Activated T-cell treated with anti-CD3 and anti-CD28 coated beads, Interleukin-2, amount 50 U/mL, for 24 hours (primary cell): ENCODE data around the gene DYSF.

Experiments
- DNase-seq: peaks from one replicate; pipeline ENCODE4 v3.0.0-alpha.2; 2020
- H3K27ac Mint-ChIP-seq: 2 replicates; pipeline ENCODE4 v1.8.0; 2020; ENCODE audit warnings: mild to moderate bottlenecking, mixed read lengths
- H3K27me3 Mint-ChIP-seq: 2 replicates; pipeline ENCODE4 v1.8.0; 2020; ENCODE audit warnings: mixed read lengths
- H3K36me3 Mint-ChIP-seq: 2 replicates; pipeline ENCODE4 v1.8.0; 2020; ENCODE audit warnings: low read depth, mixed read lengths
- H3K4me1 Mint-ChIP-seq: 2 replicates; pipeline ENCODE4 v1.8.0; 2020; ENCODE audit warnings: low read depth, mixed read lengths
- H3K4me3 Mint-ChIP-seq: 2 replicates; pipeline ENCODE4 v1.8.0; 2020; ENCODE audit warnings: mild to moderate bottlenecking, moderate library complexity, mixed read lengths
- H3K9me3 Mint-ChIP-seq: 2 replicates; pipeline ENCODE4 v1.8.0; 2020; ENCODE audit warnings: mixed read lengths

The DYSF gene

DNA sequence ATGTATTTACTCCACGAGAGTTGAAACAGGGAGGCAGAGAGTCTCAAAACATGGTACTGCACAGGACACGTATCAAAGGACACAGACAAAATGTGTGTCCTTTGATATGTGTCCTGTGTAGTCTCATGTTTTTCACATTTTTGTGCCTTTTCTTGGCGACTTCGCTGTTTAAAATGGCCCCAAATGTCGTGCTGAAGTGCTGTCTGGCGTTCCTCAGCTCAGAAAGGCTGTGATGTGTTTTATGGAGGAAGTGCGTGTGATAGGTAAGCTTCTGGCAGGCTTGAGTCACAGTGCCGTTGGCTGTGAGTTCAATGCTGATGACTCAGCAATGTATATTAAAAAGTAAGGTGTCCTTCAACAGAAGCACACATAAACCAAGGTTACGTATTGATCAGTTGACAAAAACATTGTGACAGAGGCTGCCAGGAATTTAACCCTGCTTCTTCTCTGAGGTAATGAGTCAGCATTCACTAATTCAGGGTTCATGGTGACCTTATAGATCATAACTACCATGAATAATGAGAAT lies 78.2 kb downstream of the DYSF start:
- DNase-seq: no peak
- Mint-ChIP-seq H3K27ac (no peak overlapping the region), H3K36me3 (no peaks in the 10 kb centered on the region), H3K4me3 (no peak overlapping the region), H3K27me3 (peaks cover 39% of the 10 kb centered on the region), H3K9me3 (no peaks in the 10 kb centered on the region), H3K4me1 (peaks cover 4% of the 10 kb centered on the region)

DNA sequence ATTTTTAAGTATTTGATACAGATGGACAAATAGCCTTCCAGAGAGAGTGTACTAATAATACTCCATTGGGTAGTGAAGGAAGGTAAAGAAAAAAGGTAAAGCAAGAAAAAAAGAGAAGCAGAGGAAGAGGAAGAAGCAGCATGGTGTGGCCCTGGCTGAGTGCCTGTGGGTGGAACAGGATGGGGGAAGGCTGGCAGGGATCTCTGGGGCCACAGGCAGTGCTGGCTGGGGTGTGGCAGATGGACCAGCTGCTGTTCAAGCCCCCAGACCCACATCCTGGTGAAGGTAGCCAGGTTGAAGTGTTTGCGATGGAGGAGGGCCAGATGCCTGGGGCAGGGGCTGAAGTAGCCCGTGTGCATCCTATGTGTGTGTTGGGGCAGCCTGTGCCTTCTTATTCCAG lies 79.0 kb downstream of the DYSF start:
- no peaks in the 10 kb centered on the region for H3K9me3 Mint-ChIP-seq
- H3K4me3 Mint-ChIP-seq: no peak overlapping the region
- H3K27ac Mint-ChIP-seq: no peak overlapping the region
- no peak for DNase-seq
- peaks cover 4% of the 10 kb centered on the region for H3K4me1 Mint-ChIP-seq
- H3K36me3 Mint-ChIP-seq: no peaks in the 10 kb centered on the region
- H3K27me3 Mint-ChIP-seq: peaks cover 39% of the 10 kb centered on the region

DNA sequence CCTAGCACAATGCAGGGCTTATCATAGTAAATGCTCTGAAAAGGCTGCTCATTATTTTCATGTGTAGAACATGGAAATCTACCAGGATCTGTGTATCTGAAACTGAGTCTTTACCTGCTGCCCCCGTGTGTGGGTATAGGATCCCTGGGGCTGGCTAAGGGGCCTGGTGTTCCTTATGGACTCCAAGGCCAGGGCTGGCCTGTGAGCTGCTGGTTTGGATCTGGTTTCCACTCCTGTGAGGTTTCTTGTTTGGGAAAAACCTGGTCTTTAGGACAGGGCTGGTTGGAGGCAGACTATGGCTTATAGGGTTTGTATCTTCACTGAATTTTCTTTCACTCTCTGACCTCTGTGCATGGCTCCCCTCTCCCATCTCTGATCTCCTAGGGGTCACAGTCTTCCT lies 80.8 kb downstream of the DYSF start:
- H3K27me3 Mint-ChIP-seq: peaks cover 36% of the 10 kb centered on the region
- no peak for DNase-seq
- H3K36me3 Mint-ChIP-seq: no peaks in the 10 kb centered on the region
- no peaks in the 10 kb centered on the region for H3K9me3 Mint-ChIP-seq
- no peak overlapping the region for H3K4me3 Mint-ChIP-seq
- no peak overlapping the region for H3K27ac Mint-ChIP-seq
- H3K4me1 Mint-ChIP-seq: peaks cover 4% of the 10 kb centered on the region

DNA sequence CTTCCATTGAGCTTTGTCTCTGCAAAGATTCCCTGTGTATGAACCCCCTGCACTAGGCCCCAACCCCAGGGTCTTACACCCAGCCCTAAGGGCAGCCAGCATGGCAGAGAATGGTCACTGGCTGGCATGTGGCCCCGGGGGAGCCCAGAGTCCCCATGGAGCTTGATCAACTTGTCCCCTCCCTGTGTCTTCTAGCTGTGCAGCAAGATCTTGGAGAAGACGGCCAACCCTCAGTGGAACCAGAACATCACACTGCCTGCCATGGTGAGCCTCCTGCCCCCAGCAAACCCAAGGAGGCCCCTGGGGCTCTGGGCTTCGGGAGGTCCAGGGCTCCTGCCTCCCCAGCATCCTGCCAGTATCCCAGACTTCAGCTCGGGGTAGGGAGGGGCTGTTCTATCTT lies 81.5 kb downstream of the DYSF start:
- Mint-ChIP-seq H3K4me1 (peaks cover 4% of the 10 kb centered on the region), H3K36me3 (no peaks in the 10 kb centered on the region), H3K4me3 (no peak overlapping the region), H3K27ac (no peak overlapping the region), H3K9me3 (no peaks in the 10 kb centered on the region), H3K27me3 (peaks cover 34% of the 10 kb centered on the region)
- DNase-seq: no peak

DNA sequence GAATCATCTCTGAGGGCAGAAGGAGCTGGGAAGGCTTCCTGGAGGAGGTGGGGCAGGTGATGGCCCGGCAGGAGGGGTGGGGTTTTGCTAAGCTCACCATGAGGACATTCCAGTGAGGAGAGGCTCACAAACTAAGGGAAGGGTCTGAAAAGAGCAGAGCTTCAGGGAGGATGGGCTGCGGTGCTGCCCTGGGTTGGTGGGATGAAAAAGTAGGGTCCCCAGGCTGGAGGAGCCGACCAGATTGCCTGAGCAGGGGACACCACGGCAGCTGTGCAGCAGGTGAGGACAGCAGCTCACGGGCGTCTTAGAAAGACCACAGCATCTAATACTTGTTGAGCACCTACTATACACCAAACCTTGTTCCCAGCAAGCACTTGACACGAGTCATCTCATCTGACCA lies 82.2 kb downstream of the DYSF start:
- DNase-seq: no peak
- no peak overlapping the region for H3K27ac Mint-ChIP-seq
- no peaks in the 10 kb centered on the region for H3K9me3 Mint-ChIP-seq
- no peaks in the 10 kb centered on the region for H3K36me3 Mint-ChIP-seq
- H3K4me1 Mint-ChIP-seq: peaks cover 4% of the 10 kb centered on the region
- no peak overlapping the region for H3K4me3 Mint-ChIP-seq
- peaks cover 28% of the 10 kb centered on the region for H3K27me3 Mint-ChIP-seq

DNA sequence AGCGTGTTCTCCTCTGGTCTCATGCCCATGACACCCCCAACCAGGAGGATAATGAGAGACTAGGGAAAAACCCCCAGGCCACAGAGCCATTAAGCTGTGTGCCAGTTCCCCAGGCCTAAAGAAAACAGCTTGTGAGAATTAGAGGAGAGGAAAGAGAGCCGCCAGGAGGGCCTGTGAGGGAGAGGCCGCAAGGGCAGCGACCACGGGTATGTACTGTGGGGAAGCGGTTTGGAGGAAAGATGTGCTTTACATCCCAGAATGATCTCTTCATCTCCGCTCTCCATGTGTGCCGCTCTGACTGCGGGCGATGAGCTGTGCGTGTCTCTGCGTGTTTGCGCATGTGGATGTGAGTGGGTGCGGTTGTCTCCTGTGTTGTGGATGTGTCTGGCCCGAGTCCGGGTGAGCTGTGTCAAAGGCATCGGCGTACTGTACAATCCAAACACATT lies 82.9 kb downstream of the DYSF start:
- Mint-ChIP-seq H3K4me3 (no peak overlapping the region), H3K27me3 (peaks cover 21% of the 10 kb centered on the region), H3K36me3 (no peaks in the 10 kb centered on the region), H3K27ac (no peak overlapping the region), H3K4me1 (peaks cover 2% of the 10 kb centered on the region), H3K9me3 (no peaks in the 10 kb centered on the region)
- no peak for DNase-seq

DNA sequence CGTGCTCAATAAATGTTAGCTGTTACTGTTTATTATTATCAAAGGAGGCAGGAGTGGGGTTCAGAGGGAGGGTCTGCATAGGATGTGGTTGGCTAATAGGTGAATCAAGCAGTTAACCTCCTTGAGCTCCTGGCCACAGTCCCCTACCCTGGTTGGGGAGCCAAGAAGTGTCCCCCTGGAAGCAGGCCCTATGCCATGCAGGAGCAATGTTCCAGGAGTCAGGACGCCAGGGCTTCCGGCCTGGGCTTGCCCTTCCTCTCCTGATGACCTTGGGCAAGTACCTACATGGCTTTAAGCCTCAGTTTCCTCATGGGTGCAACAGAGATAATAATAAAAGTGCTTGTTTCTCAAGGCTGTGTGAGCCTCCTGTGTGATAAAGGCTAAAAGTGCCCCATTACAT lies 84.9 kb downstream of the DYSF start:
- Mint-ChIP-seq H3K9me3 (no peaks in the 10 kb centered on the region), H3K27me3 (peaks cover 11% of the 10 kb centered on the region), H3K36me3 (no peaks in the 10 kb centered on the region), H3K27ac (no peak overlapping the region), H3K4me3 (no peak overlapping the region), H3K4me1 (no peaks in the 10 kb centered on the region)
- no peak for DNase-seq

DNA sequence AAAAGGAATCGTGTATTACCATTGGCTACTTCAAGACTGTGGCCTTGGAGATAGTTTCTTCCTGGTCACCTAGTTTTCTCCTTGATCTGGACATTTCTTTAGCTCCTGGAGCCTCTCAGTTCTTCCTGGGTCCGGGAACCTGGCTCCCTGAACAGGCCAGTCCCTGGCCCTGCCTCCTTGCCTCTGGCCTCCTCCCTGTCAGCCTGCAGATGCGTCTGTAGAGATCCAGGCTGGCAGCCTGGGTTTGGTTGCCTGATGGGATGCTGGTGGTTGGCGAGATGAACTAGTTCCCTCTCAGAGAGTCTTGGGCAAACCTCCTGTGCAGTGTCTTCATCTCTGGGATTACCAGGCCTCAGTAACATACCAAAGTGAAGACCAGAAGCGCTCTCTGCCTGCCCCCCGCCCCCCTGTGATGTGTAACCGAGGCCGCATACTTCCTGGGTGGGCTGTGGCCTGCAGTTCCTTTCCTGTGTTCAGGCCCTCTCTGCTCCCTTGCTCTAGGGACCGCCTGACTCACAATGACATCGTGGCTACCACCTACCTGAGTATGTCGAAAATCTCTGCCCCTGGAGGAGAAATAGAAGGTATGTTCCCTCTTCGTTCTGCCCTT lies 85.4 kb downstream of the DYSF start:
- DNase-seq: no peak
- H3K4me1 Mint-ChIP-seq: no peaks in the 10 kb centered on the region
- peaks cover 6% of the 10 kb centered on the region for H3K27me3 Mint-ChIP-seq
- H3K9me3 Mint-ChIP-seq: no peaks in the 10 kb centered on the region
- peak overlapping the region; percentile 3 for H3K4me3 Mint-ChIP-seq
- H3K36me3 Mint-ChIP-seq: no peaks in the 10 kb centered on the region
- no peak overlapping the region for H3K27ac Mint-ChIP-seq

DNA sequence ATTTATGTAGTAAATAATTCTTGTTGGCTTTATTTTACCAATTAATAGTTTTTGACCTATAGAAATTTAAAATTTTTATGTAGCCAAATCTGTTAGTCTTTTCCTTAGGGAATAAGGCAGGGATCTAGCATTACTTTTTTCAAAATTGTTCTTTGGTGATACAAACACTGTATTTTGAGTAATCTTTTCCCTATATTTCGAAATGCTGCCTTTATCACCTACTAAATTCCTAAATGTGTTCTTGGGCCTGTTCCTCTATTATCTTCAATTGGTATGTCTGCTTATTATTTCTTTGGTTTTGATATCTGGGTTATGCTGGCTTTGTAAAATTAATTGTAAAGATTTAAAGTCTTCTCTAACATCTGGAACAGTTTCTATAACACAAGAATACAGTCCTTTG lies 87.5 kb downstream of the DYSF start:
- H3K27ac Mint-ChIP-seq: no peak overlapping the region
- peaks cover 10% of the 10 kb centered on the region for H3K4me1 Mint-ChIP-seq
- H3K9me3 Mint-ChIP-seq: no peaks in the 10 kb centered on the region
- H3K4me3 Mint-ChIP-seq: no peak overlapping the region
- no peak for DNase-seq
- peaks cover 13% of the 10 kb centered on the region for H3K27me3 Mint-ChIP-seq
- H3K36me3 Mint-ChIP-seq: no peaks in the 10 kb centered on the region

DNA sequence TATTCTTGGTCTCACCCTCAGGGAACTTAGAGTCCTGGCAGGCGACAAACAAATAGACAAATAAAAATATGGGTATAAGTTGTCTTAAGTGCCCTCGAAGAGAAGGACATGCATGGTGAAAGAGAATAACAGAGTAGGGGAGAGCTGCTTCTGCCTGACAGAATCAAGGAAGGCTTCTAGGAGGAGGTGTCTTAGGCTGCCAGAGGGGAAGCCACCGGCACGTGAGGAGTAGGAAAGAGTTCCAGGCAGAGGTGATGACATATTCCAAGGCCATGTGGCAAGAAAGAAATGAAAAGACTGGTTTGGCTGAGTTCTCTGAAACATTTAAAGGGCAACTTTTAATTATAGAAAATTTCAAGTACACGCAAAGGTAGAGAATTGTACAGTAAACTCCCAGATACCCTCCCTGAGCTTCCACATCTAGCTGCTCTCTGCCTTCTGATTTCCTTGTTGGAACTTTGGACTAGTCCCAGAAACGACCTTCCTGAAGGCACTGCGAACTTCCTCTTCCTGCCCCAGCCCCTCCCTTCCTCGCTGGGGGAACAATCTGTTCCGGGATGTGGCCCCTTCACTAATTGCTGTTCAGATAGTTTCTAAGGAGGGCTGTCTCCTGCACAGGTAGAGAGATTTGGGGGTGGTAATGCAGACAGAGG lies 91.7 kb downstream of the DYSF start:
- no peak for DNase-seq
- Mint-ChIP-seq H3K36me3 (no peaks in the 10 kb centered on the region), H3K27ac (no peak overlapping the region), H3K4me1 (peaks cover 10% of the 10 kb centered on the region), H3K9me3 (no peaks in the 10 kb centered on the region), H3K27me3 (peaks cover 30% of the 10 kb centered on the region), H3K4me3 (peak overlapping the region; percentile 40)

DNA sequence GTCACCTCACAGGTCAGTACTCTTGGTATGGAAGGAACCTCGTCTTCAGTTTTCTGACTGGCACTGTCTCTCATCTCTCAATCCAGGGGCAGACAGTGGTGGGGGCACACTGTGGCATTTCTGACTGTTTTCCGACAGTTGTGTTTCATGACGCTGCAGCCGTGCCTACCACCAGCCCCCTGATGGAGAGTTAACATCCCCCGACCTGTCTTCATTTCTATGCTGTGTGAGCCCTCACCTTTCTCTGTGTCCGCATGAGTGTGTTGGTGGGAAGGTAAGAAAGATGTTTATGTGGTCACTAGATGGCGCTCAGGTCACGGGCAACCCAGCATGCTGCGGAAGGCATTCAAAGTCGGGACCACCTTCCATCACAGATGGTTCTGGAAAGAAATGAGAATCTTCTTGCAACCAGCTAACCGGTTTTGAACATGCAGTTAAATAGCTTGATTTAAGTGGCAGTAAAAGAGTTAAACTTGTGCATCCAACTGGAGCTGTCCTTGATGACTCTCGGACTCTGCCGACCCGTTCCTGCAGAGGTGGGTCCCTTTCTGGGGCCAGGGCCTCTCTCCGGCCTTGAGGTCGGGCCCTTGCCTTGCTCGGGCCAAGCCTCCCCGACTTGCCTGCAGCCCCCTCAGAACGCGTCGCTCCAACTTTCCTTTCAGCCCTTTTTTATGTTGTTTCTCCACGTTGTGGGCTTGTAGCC lies 92.4 kb downstream of the DYSF start:
- no peaks in the 10 kb centered on the region for H3K9me3 Mint-ChIP-seq
- H3K27me3 Mint-ChIP-seq: peaks cover 30% of the 10 kb centered on the region
- peak overlapping the region; percentile 40 for H3K4me3 Mint-ChIP-seq
- H3K27ac Mint-ChIP-seq: no peak overlapping the region
- no peaks in the 10 kb centered on the region for H3K36me3 Mint-ChIP-seq
- peak; percentile 60 for DNase-seq
- H3K4me1 Mint-ChIP-seq: peaks cover 10% of the 10 kb centered on the region

DNA sequence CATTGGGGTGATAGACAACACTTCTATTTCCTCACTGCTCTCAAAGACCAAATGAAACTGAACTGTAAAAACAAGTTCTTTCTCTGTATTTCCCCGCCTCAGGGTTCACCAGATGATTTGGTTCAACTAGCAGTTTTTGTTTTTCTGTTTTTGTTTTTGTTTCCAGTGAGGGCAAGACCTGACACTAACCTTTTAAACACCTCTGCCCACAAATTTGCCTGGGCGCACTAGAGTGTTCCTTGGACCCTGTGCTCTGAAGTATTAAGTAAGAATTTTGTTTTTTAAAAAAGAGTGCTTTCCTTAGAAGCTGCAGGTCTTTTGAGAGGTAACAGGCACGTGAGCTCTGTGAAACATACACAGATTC lies 92.9 kb downstream of the DYSF start:
- H3K9me3 Mint-ChIP-seq: no peaks in the 10 kb centered on the region
- H3K27ac Mint-ChIP-seq: no peak overlapping the region
- H3K27me3 Mint-ChIP-seq: peaks cover 30% of the 10 kb centered on the region

DNA sequence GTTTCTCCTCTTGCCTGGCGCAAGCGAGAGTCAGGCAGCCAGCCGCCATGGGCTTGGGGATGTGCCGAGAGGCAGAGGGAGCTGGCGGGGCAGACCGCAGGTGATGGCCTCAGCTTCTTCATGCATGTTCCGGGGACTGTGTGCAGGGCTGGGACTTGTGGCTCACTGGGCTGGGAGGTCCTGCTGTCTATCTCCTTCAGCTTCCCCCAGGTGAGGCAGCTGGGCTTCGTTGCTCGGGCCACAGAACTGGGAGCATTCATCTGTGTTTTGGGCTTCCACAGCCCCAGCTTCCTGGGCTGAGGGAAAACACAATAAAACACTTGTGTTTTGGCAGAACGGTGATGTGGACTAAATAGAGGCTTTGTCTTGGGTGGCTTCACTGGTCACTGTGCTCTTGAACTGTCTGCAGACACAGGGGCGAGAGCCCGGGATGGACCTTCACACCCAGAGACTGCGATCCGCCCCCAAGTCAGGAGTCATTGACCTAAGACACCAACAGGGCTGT lies 93.5 kb downstream of the DYSF start:
- no peak overlapping the region for H3K4me3 Mint-ChIP-seq
- no peaks in the 10 kb centered on the region for H3K36me3 Mint-ChIP-seq
- H3K4me1 Mint-ChIP-seq: peaks cover 10% of the 10 kb centered on the region
- DNase-seq: no peak
- no peaks in the 10 kb centered on the region for H3K9me3 Mint-ChIP-seq
- H3K27ac Mint-ChIP-seq: no peak overlapping the region
- H3K27me3 Mint-ChIP-seq: peaks cover 30% of the 10 kb centered on the region

More for the DNA sequence above, 92.9 kb downstream of the DYSF start:
- no peaks in the 10 kb centered on the region for H3K36me3 Mint-ChIP-seq
- no peak for DNase-seq
- H3K4me1 Mint-ChIP-seq: peaks cover 10% of the 10 kb centered on the region
- no peak overlapping the region for H3K4me3 Mint-ChIP-seq

DNA sequence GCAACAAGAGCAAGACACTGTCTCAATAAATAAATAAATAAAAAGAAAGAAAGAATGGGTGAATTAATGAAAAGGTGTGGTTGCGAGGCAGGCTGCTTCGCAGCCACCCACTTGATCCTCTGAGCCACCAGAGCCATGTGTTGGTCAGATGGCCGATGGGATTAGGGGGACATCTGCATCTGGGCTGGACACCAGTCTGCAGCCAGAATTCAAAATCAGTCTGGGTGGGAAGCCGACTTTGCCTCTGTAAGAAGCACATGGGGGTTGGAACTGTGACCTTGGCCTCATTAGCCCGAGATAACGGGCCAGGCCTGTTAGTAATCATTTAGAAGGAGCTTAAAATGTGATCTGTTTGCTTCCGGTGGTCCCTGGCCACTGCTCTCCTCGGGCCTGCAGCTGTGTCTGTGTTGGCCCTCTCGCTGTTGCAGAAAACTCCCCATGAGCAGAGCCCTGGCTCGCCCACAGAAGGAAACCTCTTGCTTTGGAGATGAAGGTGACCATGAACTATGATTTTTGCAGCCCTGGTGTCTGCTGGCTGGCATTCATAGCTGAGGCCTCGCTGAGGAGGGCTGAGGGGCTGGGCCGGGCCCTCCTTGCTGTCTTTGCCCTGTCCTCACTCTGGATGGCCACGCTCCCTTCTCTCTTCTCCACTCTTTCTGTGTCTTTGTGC lies 94.4 kb downstream of the DYSF start:
- H3K27ac Mint-ChIP-seq: no peak overlapping the region
- peaks cover 10% of the 10 kb centered on the region for H3K4me1 Mint-ChIP-seq
- no peaks in the 10 kb centered on the region for H3K36me3 Mint-ChIP-seq
- DNase-seq: no peak
- H3K4me3 Mint-ChIP-seq: no peak overlapping the region
- no peaks in the 10 kb centered on the region for H3K9me3 Mint-ChIP-seq
- peaks cover 30% of the 10 kb centered on the region for H3K27me3 Mint-ChIP-seq
